GM19452 (cell line): ENCODE measurements around the gene NHSL2.
"Not testable (repeated sequence)": the region's sequence is repeated elsewhere in the genome, so short reads cannot be mapped to it uniquely, and the experiment has no call there.

ENCODE experiments used
- ATAC-seq: cut with Tn5 transposase; IDR thresholded peaks from one replicate; pipeline ENCODE4 v1.9.1; 2021; ENCODE audit not compliant: unreplicated experiment

The NHSL2 gene

DNA sequence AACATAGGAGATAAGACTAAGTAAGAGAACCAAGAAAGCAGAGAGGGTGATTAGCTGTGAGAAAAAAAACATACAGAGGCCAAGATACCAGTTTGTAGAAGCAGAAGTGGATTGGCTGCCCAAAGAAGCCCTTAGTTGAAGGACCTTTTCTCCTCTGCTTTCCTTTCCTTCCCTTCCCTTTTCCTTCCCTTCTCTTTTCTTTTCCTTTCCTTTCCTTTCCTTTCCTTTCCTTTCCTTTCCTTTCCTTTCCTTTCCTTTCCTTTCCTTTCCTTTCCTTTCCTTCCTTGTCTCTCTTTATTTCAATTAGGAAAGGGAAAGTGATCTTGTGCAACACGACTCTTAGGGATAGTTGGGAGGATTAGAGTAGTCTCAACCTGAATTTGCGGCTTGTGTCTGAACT lies 128.2 kb downstream of the NHSL2 start:
- no peak for ATAC-seq

- ATAC-seq, result no peak
Measured at GRCh38 chrX:72040506-72040905, 129.9 kb downstream of the NHSL2 start.

- no peak for ATAC-seq
Measured at GRCh38 chrX:72041176-72041575, 130.5 kb downstream of the NHSL2 start.

GRCh38 chrX:72041871-72042851 lies 131.5 kb downstream of the NHSL2 start:
- no peak for ATAC-seq

- ATAC-seq, result no peak
Measured at GRCh38 chrX:72042852-72043248, 132.2 kb downstream of the NHSL2 start.

DNA sequence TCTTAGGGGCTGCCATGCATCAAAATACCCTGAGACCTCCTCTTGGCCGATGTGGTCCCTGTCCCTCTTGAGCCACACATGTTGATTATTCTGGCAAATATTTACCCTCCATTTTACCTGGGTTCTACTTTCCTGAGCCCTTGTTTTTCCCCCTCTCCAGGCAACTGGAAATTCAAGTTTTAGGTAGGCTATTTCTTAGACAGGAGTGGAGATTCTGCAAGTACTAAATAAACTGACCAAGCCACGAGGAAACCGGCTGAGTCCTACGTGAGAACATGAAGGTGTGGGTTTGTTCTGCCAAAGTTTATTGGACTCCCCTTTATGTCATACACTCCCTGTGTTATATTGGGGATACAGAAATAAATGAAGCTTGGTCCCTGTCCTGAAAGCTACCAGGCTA lies 133.0 kb downstream of the NHSL2 start:
- no peak for ATAC-seq

- no peak for ATAC-seq
Measured at GRCh38 chrX:72045141-72045540, 134.5 kb downstream of the NHSL2 start.

DNA sequence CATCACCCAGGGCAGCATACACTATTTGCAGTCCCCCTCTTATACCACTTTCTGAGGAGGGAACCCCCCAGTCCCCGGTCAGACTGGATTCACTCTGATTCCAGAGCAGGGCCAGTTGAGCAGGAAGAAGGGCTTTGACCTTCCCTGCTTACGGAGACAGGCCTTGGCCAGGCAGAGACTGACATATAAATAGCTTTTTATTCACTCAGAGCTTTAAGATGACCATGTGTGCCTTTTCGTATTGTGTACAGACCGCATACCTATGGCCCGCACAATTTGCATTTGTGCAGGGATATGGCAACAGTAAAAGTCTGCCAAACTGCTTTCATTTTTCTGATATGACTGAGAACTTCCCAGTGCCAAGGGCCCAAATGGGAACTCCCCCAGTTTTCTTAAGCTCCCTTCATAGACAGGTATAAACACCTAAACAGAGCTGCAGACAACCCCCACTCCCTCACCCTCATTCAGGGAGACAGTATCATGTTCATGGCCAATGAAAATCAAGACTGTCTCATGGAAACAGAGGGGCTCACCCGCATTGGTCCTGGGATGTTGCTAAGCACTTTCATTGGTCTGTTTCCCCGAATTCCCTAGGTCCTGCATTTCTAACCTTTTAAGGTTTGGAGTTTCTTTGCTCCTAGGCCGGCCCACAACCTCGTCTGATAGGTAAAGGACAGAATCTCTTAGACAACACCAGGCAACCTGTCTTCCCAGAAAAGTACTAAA lies 135.1 kb downstream of the NHSL2 start:
- ATAC-seq, result no peak

DNA sequence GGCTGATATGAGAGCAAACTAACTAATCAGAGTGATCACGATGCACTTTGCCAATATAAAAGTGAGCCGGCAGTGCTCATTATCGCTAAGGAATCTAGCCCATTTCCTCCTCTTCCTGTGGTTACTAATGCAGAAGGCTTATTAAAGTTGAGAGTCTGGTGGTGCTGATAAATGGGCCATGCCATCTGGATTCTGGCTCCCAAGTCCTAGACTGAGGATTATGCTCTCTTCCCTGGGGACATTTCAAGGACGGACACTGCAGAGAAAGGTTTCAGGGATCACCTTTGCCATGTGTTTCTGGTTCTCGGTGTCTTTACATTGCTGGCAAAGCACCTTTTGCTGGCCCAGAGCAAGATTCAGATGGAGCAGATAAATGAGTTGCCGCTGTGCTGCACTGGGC lies 135.8 kb downstream of the NHSL2 start:
- no peak for ATAC-seq

DNA sequence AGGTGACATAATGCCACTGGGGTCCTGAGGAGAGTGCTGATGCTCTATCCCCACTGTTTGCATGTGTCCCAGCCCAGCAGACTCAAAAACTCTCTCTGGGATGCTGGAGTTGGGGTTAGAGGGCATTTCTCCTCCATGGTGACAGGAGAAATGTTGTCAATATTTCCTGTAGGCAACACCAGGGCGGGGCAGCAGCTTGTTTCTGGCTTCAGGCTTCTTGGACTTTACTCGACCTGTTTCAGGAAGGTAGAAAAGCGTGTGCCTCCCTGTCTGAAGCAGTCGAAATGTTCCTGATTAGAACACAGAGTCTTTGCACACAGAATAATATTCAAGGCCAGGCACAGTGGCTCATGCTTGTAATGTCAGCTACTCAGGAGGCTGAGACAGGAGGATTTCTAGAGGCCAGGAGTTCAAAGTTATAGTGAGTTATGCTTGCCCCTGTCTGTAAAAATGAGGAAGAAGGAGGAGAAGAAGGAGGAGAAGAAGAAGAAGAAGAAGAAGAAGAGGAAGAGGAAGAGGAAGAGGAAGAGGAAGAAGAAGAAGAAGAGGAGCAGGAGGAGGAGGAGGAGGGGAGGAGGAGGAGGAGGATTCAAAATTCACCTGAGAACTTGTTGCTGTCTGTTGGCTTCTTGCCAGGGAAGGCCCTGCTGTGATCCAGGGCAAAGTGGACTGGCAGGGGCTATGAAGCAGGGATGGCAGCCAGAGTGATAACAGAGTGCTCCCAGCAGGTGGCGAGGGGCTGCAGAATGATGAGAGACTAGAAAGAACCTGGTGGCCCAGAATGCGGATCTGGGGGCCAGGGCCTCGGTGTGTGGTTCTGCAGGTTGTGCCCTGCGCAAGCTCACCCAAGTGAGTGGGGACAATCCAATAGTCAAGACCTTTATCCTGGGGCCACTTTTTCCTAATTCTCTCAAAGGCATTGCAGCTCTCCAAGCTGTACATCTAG lies 138.1 kb downstream of the NHSL2 start:
- no peak for ATAC-seq

DNA sequence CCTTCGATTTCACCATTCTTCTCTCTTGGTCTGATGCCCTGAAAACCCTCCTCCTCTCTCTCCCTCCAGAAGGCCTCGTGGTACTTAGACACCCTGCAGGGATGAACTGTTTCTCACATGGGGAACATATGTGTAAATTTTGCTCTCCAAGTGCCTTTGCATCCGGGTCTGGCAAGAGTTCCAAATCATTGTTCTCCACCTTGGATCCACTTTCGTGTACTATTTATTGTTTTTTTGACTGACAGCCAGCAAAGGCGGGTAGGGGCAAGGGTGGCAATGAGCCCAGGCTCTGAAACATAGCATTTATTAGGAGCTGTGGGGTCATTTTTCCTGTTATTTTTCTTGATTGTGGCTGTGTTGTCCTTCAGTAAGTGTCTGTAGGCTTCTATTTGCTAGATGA lies 139.4 kb downstream of the NHSL2 start:
- no peak for ATAC-seq

DNA sequence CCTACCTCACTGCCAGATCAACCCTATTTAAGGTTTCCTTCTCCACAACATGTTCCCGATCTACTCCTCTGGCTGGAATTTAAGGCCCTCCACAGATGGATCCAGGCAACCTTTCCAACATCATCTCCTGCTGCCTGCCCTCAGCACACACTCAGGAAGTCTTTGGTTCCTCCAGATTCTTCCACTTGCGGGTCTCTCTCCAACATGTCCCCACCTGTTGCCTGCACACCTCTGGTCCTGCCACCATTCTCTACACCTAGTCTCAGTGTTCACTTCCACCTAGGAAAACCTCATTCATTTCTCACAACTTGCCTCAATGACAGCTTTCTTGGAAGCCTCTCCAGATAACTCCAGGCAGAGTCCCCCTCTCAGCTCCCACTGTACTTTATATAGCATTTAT lies 140.9 kb downstream of the NHSL2 start:
- no peak for ATAC-seq

GRCh38 chrX:72052415-72053090 lies 141.9 kb downstream of the NHSL2 start:
- ATAC-seq, result no peak

DNA sequence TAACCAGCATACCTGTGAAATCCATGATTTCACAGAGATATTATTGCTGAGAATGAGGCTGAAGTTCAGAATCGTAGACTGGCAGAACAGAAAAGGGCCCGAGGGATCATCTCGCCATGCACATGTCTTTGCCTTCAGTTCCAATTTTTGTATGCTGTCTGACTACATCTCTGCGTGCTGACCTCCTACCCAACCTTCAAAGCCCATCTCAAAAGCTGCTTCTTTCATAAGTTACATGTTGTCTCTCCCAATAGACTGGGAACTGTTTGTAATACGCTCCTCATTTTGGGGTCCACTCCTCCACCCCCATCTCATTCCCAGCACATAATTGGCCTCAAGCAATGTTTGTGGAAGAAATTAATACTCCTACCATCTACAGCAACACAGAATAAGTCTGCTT lies 142.9 kb downstream of the NHSL2 start:
- no peak for ATAC-seq

DNA sequence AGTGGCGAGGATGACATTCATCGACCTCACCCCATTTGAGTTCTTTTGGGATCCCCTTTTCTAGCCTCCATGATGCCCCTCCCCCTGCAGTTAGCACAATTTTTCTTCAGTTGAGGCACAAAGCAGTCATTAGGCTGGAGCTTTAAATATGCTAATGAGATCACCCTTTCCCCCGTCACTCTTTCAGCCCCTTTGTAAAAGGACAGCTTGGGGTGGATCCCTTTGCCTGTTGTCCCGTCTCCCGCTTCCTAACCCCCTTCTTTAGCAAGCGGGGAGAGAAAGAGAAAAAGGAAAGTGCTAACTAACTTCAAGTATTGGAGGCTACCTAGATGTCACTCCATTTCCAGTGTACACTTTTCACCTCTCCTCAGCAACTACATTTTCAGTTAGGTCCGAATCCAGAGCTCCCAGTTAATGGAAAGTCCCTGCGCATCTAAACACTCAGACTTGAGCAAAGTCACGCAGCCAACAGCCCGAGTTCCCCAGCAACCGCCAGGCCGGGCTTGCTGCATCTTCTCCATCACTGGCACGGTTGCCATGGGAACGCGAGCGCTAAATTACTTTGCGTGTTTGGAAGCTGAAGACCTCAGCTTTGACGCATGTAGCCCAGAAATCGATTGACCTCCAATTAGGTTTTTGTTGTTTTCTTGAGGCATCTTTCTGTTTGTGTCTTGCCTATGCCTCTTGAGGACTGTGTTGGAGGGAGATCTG lies 144.3 kb downstream of the NHSL2 start:
- ATAC-seq, result no peak

DNA sequence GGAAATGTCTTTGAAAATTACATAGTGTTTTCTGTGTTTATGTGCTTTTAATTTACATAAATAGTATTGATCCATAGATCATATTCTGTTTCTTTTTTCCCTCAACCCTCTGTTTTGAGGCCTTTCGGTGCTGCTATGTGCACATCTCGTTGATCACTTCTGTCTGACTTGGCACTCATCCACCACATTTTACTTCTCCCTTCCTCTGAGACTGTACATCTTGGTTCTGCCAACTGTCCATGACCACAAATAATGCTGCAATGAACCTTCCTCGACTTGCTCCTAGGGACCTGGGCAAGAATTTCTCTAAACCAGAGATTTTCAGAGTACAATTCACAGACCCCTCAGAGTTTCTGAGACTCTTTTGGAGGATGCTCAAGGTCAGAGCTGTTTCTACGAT lies 146.7 kb downstream of the NHSL2 start:
- no peak for ATAC-seq

DNA sequence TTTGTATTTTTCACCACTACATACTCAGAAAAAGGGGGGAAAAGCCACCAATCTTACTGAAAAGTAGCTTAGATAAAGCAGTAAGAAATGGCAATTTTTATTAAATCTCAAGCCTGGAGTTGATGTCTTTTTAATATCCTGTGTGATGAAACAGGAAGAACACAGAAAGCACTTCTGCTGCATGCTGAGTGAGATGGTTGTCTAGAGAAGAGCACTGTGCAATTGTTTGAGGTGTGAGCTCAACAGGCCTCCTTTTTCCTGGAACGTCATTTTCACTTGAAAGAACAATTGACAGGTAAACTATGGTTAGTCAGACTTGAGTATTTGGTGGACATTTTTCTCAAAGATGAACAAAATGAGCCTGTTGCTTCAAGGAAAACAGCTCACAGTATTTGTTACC lies 147.2 kb downstream of the NHSL2 start:
- no peak for ATAC-seq

- ATAC-seq, result not testable (repeated sequence)
Measured at GRCh38 chrX:72058346-72058745, 147.7 kb downstream of the NHSL2 start.

- ATAC-seq, result no peak
Measured at GRCh38 chrX:72060196-72060920, 149.7 kb downstream of the NHSL2 start.
